Measurements from ENCODE around the gene ARID5A.

DNA sequence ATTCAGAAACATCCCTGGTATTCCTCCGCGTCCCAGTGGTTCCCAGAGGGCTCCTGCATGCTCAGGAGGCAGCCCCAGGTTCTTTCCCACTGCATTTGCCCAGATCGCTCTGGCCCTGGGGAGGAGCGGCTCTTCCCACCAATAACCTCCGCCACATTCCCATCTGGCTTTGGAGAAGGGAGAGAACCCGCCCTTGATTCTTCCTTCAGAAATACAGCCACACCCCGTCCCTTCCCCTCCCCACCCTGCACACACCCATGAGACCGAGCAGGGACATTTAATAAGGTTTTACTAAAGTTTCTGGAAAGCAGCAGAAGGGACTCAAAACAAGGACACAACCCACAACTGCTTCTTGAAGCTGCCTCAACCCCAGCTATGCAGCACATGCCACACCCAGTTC is 21.9 kb downstream of the ARID5A start:
- TF ChIP-seq, protein P1, sequence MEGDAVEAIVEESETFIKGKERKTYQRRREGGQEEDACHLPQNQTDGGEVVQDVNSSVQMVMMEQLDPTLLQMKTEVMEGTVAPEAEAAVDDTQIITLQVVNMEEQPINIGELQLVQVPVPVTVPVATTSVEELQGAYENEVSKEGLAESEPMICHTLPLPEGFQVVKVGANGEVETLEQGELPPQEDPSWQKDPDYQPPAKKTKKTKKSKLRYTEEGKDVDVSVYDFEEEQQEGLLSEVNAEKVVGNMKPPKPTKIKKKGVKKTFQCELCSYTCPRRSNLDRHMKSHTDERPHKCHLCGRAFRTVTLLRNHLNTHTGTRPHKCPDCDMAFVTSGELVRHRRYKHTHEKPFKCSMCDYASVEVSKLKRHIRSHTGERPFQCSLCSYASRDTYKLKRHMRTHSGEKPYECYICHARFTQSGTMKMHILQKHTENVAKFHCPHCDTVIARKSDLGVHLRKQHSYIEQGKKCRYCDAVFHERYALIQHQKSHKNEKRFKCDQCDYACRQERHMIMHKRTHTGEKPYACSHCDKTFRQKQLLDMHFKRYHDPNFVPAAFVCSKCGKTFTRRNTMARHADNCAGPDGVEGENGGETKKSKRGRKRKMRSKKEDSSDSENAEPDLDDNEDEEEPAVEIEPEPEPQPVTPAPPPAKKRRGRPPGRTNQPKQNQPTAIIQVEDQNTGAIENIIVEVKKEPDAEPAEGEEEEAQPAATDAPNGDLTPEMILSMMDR (IDR thresholded peaks at IDR 0.05 in 2 of 3, conservative IDR thresholded peaks at IDR 0.05 in 1 of 3; ENCODE audit: insufficient read depth in 2 of 3, low read depth in 1 of 3, low read length in 3 of 3): no peak
- no peak for TF ChIP-seq POLR2A (conservative IDR thresholded peaks at IDR 0.05)
- no peak for TF ChIP-seq NR2C2 (CRISPR knock-in tag; IDR thresholded peaks at IDR 0.05)
- TF ChIP-seq NR2C2 (tag; IDR thresholded peaks at IDR 0.05): no peak
- no peak for TF ChIP-seq POLR2AphosphoS5 (IDR thresholded peaks at IDR 0.05; ENCODE audit: control insufficient read depth, insufficient read depth, low read depth, low read length)
